Esophagus squamous epithelium (tissue), 4 donors: Measurements from ENCODE around the gene DOHH.

Experiments used
- POLR2A ChIP-seq, 4 donors: fragments of 450-650 bp; IDR thresholded peaks; one replicate each; pipeline ENCODE4 v1.6.1; 2017; ENCODE audit warnings: antibody characterized with exemption in 4 of 4, mild to moderate bottlenecking in 4 of 4, moderate library complexity in 3 of 4
- TF ChIP-seq, protein P1 (sequence below), 6 experiments: fragments of 450-650 bp in 4 of 6; fragments of 200-600 bp in 2 of 6; sonication (generic) in 2 of 6; IDR thresholded peaks; one replicate each; pipeline ENCODE4 v1.5.1; 2016 to 2019; ENCODE audit warnings: antibody characterized with exemption in 6 of 6, mild to moderate bottlenecking in 4 of 6, moderate library complexity in 4 of 6

DNA sequence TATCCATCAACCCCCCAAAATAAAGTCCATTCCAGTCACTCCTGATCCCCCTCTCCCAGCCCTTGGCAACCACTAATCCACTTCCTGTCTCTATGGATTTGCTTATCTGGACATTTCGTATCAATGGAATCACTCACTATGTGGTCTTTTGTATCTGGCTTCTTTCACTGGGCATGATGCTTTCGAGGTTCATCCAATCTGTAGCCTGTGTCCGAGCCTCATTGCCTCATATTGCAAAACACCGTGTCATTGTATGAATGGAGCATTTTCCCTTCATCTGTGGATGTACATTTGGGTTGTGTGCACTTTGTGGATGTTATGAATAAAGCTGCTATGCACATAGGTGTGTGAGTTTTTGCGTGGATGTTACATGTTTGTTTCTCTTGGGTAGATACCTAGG, 4.3 kb upstream of the DOHH start:
- TF ChIP-seq, protein P1, sequence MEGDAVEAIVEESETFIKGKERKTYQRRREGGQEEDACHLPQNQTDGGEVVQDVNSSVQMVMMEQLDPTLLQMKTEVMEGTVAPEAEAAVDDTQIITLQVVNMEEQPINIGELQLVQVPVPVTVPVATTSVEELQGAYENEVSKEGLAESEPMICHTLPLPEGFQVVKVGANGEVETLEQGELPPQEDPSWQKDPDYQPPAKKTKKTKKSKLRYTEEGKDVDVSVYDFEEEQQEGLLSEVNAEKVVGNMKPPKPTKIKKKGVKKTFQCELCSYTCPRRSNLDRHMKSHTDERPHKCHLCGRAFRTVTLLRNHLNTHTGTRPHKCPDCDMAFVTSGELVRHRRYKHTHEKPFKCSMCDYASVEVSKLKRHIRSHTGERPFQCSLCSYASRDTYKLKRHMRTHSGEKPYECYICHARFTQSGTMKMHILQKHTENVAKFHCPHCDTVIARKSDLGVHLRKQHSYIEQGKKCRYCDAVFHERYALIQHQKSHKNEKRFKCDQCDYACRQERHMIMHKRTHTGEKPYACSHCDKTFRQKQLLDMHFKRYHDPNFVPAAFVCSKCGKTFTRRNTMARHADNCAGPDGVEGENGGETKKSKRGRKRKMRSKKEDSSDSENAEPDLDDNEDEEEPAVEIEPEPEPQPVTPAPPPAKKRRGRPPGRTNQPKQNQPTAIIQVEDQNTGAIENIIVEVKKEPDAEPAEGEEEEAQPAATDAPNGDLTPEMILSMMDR (IDR thresholded peaks at IDR 0.05): no peak
- no peak for TF ChIP-seq POLR2A (IDR thresholded peaks at IDR 0.05)
